Activated CD8-positive, alpha-beta T cell treated with anti-CD3 and anti-CD28 coated beads for 36 hours (primary cell): Measurements from ENCODE around the gene HES2. TPM values are rescaled to one million over a fixed set of nuclear protein-coding genes. Genes with fewer than 3 reads are reported as not detected.
"Not testable (repeated sequence)": the region's sequence is repeated elsewhere in the genome, so short reads cannot be mapped to it uniquely, and the experiment has no call there.

Source experiments
- ATAC-seq: fragments of 200-7000 bp; cut with Tn5 transposase; one replicate; pipeline ENCODE4 v1.10.0; 2021; ENCODE audit warnings: mild to moderate bottlenecking, moderate library complexity
- CTCF ChIA-PET: fragments of 350-600 bp; sonication (Branson Sonifier 250); formaldehyde crosslinking; loops from one replicate; lab custom pipeline; 2021; ENCODE audit warnings: antibody characterized with exemption; lab: Charles Lee
- POLR2A ChIA-PET: fragments of 350-600 bp; sonication (Branson Sonifier 250); formaldehyde crosslinking; loops from one replicate; lab custom pipeline; 2021; ENCODE audit warnings: antibody characterized with exemption; lab: Charles Lee
- DNase-seq: peaks from one replicate; pipeline ENCODE4 v3.0.0-alpha.2; 2020
- H3K27ac Mint-ChIP-seq: one replicate; pipeline ENCODE4 v1.8.0; 2021; ENCODE audit warnings: mild to moderate bottlenecking, mixed read lengths
- H3K27me3 Mint-ChIP-seq: one replicate; pipeline ENCODE4 v1.8.0; 2021; ENCODE audit warnings: mixed read lengths
- H3K36me3 Mint-ChIP-seq: one replicate; pipeline ENCODE4 v1.8.0; 2021; ENCODE audit warnings: low read depth, mixed read lengths
- H3K4me1 Mint-ChIP-seq: one replicate; pipeline ENCODE4 v1.8.0; 2021; ENCODE audit warnings: low read depth, mixed read lengths
- H3K4me3 Mint-ChIP-seq: one replicate; pipeline ENCODE4 v1.8.0; 2021; ENCODE audit warnings: mild to moderate bottlenecking, moderate library complexity, mixed read lengths
- H3K9me3 Mint-ChIP-seq: one replicate; pipeline ENCODE4 v1.8.0; 2021; ENCODE audit warnings: mixed read lengths
- CTCF ChIP-seq: fragments of 200-600 bp; IDR thresholded peaks from one replicate; pipeline ENCODE4 v1.8.0; 2022; ENCODE audit warnings: antibody characterized with exemption, mild to moderate bottlenecking
- intact Hi-C: fragments of 100-400 bp; cut with micrococcal nuclease; formaldehyde crosslinking; loops from one replicate; pipeline ENCODE4 v1.10.0; 2022
- microRNA-seq: library from miRNA; unstranded; fragments of <30 nt; microRNA quantifications from one replicate; pipeline ENCODE4 v1.2.0, GENCODE V29; 2022; ENCODE audit warnings: borderline microRNAs expressed, borderline replicate concordance
- total RNA-seq, 2 experiments: library from RNA; stranded (reverse); gene quantifications; one replicate each; pipeline ENCODE4 v1.2.3, GENCODE V29; 2021

Gene HES2
- total RNA-seq, 2 experiments from 2014 or later: 0.29 TPM; not detected in 1

GRCh38 chr1:6367381-6368012, 52.2 kb downstream of the HES2 start:
- CTCF ChIA-PET: interaction anchor here (1.0 to 1.3 kb wide), 2 partner anchors 36 to 120 kb away, joined by 4 read pairs; no protein-coding TSS in a partner anchor

GRCh38 chr1:6365047-6365446, 54.7 kb downstream of the HES2 start:
- peak; percentile 72 for DNase-seq
- Mint-ChIP-seq H3K27ac (peak overlapping the region; percentile 60), H3K36me3 (peaks cover 11% of the 10 kb centered on the region), H3K9me3 (no peaks in the 10 kb centered on the region), H3K4me3 (no peak overlapping the region), H3K4me1 (peaks cover 29% of the 10 kb centered on the region), H3K27me3 (no peaks in the 10 kb centered on the region)
- CTCF ChIA-PET: interaction anchor here (4.0 kb wide), 1 partner anchor 29 kb away, joined by 30 read pairs; the partner anchor contains the start of gene ACOT7
- no peak for TF ChIP-seq CTCF
- intact Hi-C loops: no loop called here
- peak; percentile 94 for ATAC-seq
- POLR2A ChIA-PET: no interaction called here

More at GRCh38 chr1:6367381-6368012, 52.2 kb downstream of the HES2 start:
- H3K27me3 Mint-ChIP-seq: no peaks in the 10 kb centered on the region
- peaks cover 24% of the 10 kb centered on the region for H3K4me1 Mint-ChIP-seq
- no peak overlapping the region for H3K27ac Mint-ChIP-seq
- no peak for ATAC-seq
- H3K36me3 Mint-ChIP-seq: peaks cover 11% of the 10 kb centered on the region
- DNase-seq: no peak
- H3K4me3 Mint-ChIP-seq: no peak overlapping the region
- TF ChIP-seq CTCF: no peak
- H3K9me3 Mint-ChIP-seq: no peaks in the 10 kb centered on the region
- intact Hi-C loops: no loop called here
- POLR2A ChIA-PET: interaction anchor here (0.8 to 2.9 kb wide), 3 partner anchors 24 to 37 kb away, joined by 3 to 12 read pairs (median 7); partner anchors contain the start of gene ACOT7

GRCh38 chr1:6363085-6363884, 56.4 kb downstream of the HES2 start:
- H3K27me3 Mint-ChIP-seq, ATAC-seq, H3K9me3 Mint-ChIP-seq, H3K36me3 Mint-ChIP-seq, intact Hi-C loops, H3K4me3 Mint-ChIP-seq: not testable (repeated sequence)
- peak; percentile 74 for TF ChIP-seq CTCF
- ChIA-PET CTCF (interaction anchor here (0.9 to 7.0 kb wide), 17 partner anchors 8 to 116 kb away, joined by 3 to 62 read pairs (median 9); partner anchors contain the start of gene ACOT7), POLR2A (interaction anchor here (1.2 to 2.2 kb wide), 2 partner anchors 31 to 34 kb away, joined by 5 to 13 read pairs; partner anchors contain the start of gene ACOT7)
- Mint-ChIP-seq H3K4me1 (peaks cover 43% of the 10 kb centered on the region), H3K27ac (peak overlapping the region; percentile 46)
- DNase-seq: peak; percentile 65

Small RNAs within 50 kb of the gene (microRNA-seq; reads per million reads assigned to microRNA genes)
- gene MIR4252: not detected

Other genes starting within 250 kb of the HES2 start
- under 1 TPM; 0.61 to 0.63 TPM for gene CHD5, start 239.6 kb downstream of the HES2 start, total RNA-seq
- 100 to 1,000 TPM; 372 to 473 TPM for gene RPL22, start 220.3 kb downstream of the HES2 start, total RNA-seq
- 1 to 10 TPM; 4.9 to 9.9 TPM for gene RNF207, start 213.8 kb downstream of the HES2 start, total RNA-seq
- 10 to 100 TPM; 35.3 to 38.1 TPM for gene ICMT, start 184.0 kb downstream of the HES2 start, total RNA-seq
- not detected for gene HES3, start 175.7 kb downstream of the HES2 start, total RNA-seq
- gene GPR153, start 158.8 kb downstream of the HES2 start, total RNA-seq: under 1 TPM; 0.34 to 0.41 TPM
- 10 to 100 TPM; 80.4 to 86.7 TPM for gene ACOT7, start 26.2 kb downstream of the HES2 start, total RNA-seq
- gene ESPN, start 4.9 kb upstream of the HES2 start, total RNA-seq: under 1 TPM; 0.83 to 0.99 TPM
- 10 to 100 TPM; 55.8 to 57.8 TPM for gene TNFRSF25, start 46.3 kb upstream of the HES2 start, total RNA-seq
- 1 to 10 TPM; 1.7 to 1.8 TPM for gene PLEKHG5, start 71.7 kb upstream of the HES2 start, total RNA-seq
- gene NOL9, start 134.6 kb upstream of the HES2 start, total RNA-seq: 10 to 100 TPM; 39.7 to 40.4 TPM
- not detected for gene TAS1R1, start 135.4 kb upstream of the HES2 start, total RNA-seq
- gene ZBTB48, start 160.1 kb upstream of the HES2 start, total RNA-seq: 10 to 100 TPM; 22.4 to 32.1 TPM
- gene KLHL21, start 182.9 kb upstream of the HES2 start, total RNA-seq: 10 to 100 TPM; 17.9 to 18.1 TPM
- gene PHF13, start 193.8 kb upstream of the HES2 start, total RNA-seq: 10 to 100 TPM; 12.5 to 14.8 TPM
- 10 to 100 TPM; 19.0 to 24.5 TPM for gene THAP3, start 204.9 kb upstream of the HES2 start, total RNA-seq